DMS 273 (cell line): ENCODE data around the gene RBMY1J.
"Not testable (repeated sequence)": the region's sequence is repeated elsewhere in the genome, so short reads cannot be mapped to it uniquely, and the experiment has no call there.

ENCODE experiments used
- DNase-seq: peaks from one replicate; lab custom pipeline; 2025; ENCODE audit not compliant: unreplicated experiment; lab: John Stamatoyannopoulos, UW

Gene RBMY1J

GRCh38 chrY:22403110-22403509 is at the start of gene RBMY1J:
Gene RBMY1J, plus strand, starts transcription at chrY:22403410. Its CDS starts 2,038 bp downstream, at chrY:22405448.
- not testable (repeated sequence) for DNase-seq

DNA sequence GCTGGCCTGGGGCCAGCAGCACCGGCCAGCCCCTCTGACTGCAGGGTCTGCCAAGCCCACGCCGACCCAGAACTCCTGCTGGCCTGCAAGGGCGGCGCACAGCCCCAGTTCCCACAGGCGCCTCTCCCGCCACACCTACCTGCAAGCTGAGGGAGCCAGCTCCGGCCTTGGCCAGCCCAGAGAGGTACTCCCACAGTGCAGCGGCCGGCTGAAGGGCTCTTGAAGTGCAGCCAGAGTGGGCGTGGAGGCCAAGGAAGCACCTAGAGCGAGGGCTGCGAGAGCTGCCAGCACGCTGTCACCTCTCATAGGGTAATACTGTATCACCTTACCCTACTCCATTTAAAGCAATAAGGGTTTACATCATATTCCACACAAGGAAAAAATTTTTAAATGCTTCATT is 35.8 kb upstream of the RBMY1J start:
- DNase-seq, result no peak

GRCh38 chrY:22370623-22371022 is 32.6 kb upstream of the RBMY1J start:
- DNase-seq, result no peak

GRCh38 chrY:22373494-22373893 is 29.7 kb upstream of the RBMY1J start:
- no peak for DNase-seq

GRCh38 chrY:22444718-22445396 is 41.6 kb downstream of the RBMY1J start:
- not testable (repeated sequence) for DNase-seq

DNA sequence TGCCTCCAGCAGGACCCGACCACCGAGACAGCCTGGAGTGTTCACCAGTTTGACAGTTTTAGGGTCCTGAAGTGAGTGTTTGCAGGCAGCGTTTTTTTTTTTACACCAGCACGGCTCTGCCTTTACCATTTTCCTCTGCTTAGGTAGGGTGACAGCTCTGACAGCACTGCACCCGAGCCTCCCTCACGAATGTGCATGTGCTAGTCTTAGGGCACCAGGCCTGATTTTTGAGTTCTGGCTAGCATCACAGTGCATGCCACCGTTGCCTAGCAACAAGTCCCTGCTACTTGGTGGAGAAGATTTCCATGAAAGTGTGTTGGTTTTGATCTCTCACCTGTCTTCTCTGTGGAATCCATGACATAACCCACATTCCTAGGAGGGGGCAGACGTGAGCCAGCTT is 52.3 kb downstream of the RBMY1J start:
- DNase-seq, result not testable (repeated sequence)

DNA sequence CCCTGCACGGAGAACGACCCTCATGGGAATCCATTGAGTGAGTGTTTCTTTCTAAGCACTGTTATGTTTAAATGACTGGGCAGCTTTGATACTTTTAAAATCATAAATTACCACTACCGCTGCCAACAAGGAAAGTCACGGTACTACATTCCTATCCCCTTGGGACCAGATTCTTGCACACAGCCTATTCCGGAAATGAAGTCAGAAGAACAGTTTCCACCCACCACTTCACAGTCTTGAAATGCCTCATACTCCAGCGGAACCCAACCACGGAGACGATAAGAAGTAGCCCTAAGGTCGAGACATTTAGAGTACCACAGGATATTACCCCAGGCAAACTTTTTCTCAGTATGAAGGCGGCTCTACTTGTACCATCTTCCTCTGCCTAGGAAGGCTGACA is 58.8 kb downstream of the RBMY1J start:
- not testable (repeated sequence) for DNase-seq
